Transverse colon (tissue), 4 donors: ENCODE data around the gene JCAD.

ENCODE experiments used
- EP300 ChIP-seq: sonication (generic); formaldehyde crosslinking; IDR thresholded peaks from one replicate; pipeline ENCODE4 v1.6.1; 2017; ENCODE audit warnings: antibody characterized with exemption, low read depth
- POLR2A ChIP-seq: fragments of 450-650 bp; IDR thresholded peaks from one replicate; pipeline ENCODE4 v1.6.1; 2016; ENCODE audit warnings: antibody characterized with exemption, mild to moderate bottlenecking, moderate library complexity
- POLR2AphosphoS5 ChIP-seq, 3 donors: sonication (generic); formaldehyde crosslinking; IDR thresholded peaks; one replicate each; pipeline ENCODE4 v1.6.1; 2016; ENCODE audit warnings: antibody characterized with exemption in 3 of 3
- TF ChIP-seq, protein P1 (sequence below), 5 experiments: fragments of 200-600 bp in 3 of 5; fragments of 450-650 bp in 2 of 5; sonication (generic) in 3 of 5; IDR thresholded peaks; 1 replicate in 2 of 5; 2 replicates in 3 of 5; pipeline ENCODE4 v1.5.1; 2016 to 2017; ENCODE audit warnings: antibody characterized with exemption in 5 of 5, inconsistent platforms in 3 of 5, mild to moderate bottlenecking in 2 of 5, moderate library complexity in 1 of 5

DNA sequence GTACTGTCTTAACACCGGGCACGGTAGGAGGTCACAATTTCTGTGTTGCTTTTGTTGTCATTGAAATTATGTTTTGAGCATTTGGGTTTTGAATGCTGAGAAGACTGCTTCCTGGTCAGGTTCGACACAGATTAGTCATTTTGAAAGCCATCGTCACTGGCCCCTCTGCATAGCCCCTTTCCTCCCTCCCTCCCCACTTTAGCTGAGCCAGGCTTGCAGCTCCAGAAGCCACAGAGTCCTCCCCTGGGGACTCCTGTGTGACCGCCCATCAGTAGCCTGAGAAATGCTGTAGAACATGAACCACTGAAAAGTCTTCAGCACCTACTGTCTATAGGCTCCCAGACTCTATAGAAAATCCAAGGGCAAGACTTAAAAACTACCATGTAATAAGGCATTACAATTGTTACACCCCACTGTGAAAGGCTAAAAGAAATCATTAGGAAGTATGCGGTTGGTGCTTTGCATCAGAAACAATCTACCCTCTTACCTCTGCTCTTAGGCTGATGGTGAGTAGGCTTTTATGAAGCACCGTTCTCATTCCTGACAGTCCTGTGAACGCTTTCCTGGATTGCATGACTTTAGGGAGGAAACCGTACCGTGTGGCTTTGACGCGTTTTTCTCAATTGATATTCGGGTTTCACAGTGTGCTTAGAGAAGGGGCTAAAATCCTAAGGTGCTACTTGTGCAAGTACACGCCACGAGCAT, 24.8 kb downstream of the JCAD start:
- TF ChIP-seq, protein P1, sequence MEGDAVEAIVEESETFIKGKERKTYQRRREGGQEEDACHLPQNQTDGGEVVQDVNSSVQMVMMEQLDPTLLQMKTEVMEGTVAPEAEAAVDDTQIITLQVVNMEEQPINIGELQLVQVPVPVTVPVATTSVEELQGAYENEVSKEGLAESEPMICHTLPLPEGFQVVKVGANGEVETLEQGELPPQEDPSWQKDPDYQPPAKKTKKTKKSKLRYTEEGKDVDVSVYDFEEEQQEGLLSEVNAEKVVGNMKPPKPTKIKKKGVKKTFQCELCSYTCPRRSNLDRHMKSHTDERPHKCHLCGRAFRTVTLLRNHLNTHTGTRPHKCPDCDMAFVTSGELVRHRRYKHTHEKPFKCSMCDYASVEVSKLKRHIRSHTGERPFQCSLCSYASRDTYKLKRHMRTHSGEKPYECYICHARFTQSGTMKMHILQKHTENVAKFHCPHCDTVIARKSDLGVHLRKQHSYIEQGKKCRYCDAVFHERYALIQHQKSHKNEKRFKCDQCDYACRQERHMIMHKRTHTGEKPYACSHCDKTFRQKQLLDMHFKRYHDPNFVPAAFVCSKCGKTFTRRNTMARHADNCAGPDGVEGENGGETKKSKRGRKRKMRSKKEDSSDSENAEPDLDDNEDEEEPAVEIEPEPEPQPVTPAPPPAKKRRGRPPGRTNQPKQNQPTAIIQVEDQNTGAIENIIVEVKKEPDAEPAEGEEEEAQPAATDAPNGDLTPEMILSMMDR (IDR thresholded peaks at IDR 0.05) = no peak
- TF ChIP-seq POLR2A (no peak), POLR2AphosphoS5 (IDR thresholded peaks at IDR 0.05) (no peak), EP300 (no peak)
